ENCODE data around the gene TNP1. TPM values are rescaled to one million over a fixed set of nuclear protein-coding genes. Genes with fewer than 3 reads are reported as not detected.

TNP1 gene
- total RNA-seq, result not detected

GRCh38 chr2:216859944-216860343 is at the start of gene TNP1:
Gene TNP1, minus strand, starts transcription at chr2:216860064. Its CDS starts 30 bp downstream, at chr2:216860034.
- no peak for DNase-seq (ENCODE audit: extremely low spot score in 2 of 2)

GRCh38 chr2:216908300-216908699 is 48.4 kb upstream of the TNP1 start:
- H3K4me1 ChIP-seq, result no peaks in the 10 kb centered on the region
- H3K4me3 ChIP-seq, result no peak overlapping the region
- no peaks in the 10 kb centered on the region for H3K9me3 ChIP-seq
- no peak for TF ChIP-seq POLR2A (IDR thresholded peaks at IDR 0.05)
- TF ChIP-seq CTCF (IDR thresholded peaks at IDR 0.05), result no peak
- no peak for TF ChIP-seq POLR2AphosphoS5 (IDR thresholded peaks at IDR 0.05; ENCODE audit: insufficient read depth in 1 of 2, low read depth in 1 of 2)
- no peak overlapping the region for H3K27ac ChIP-seq
- no peaks in the 10 kb centered on the region for H3K36me3 ChIP-seq
- no peak for DNase-seq (ENCODE audit: extremely low spot score in 2 of 2)
- no peaks in the 10 kb centered on the region for H3K27me3 ChIP-seq
- intact Hi-C loops (cut with DNase I), result no loop called here

More at GRCh38 chr2:216859944-216860343, at the start of gene TNP1:
- TF ChIP-seq POLR2A (IDR thresholded peaks at IDR 0.05) (no peak), POLR2AphosphoS5 (IDR thresholded peaks at IDR 0.05; ENCODE audit: insufficient read depth in 1 of 2, low read depth in 1 of 2) (no peak), CTCF (IDR thresholded peaks at IDR 0.05) (no peak)
- Histone ChIP-seq H3K9me3 (no peaks in the 10 kb centered on the region), H3K4me1 (peaks cover 30% of the 10 kb centered on the region), H3K27ac (no peak within 1 kb of the TSS), H3K4me3 (no peak within 1 kb of the TSS), H3K36me3 (no peaks in the 10 kb centered on the region), H3K27me3 (no peaks in the 10 kb centered on the region)
- intact Hi-C loops (cut with DNase I), result no loop called here

- TF ChIP-seq CTCF (IDR thresholded peaks at IDR 0.05) (no peak), POLR2A (IDR thresholded peaks at IDR 0.05) (no peak), POLR2AphosphoS5 (IDR thresholded peaks at IDR 0.05; ENCODE audit: insufficient read depth in 1 of 2, low read depth in 1 of 2) (no peak)
- no peaks in the 10 kb centered on the region for H3K4me1 ChIP-seq
- no peak overlapping the region for H3K27ac ChIP-seq
- no peak overlapping the region for H3K4me3 ChIP-seq
- intact Hi-C loops (cut with DNase I), result no loop called here
- H3K9me3 ChIP-seq, result no peaks in the 10 kb centered on the region
- no peak for DNase-seq (ENCODE audit: extremely low spot score in 2 of 2)
- no peaks in the 10 kb centered on the region for H3K36me3 ChIP-seq
- H3K27me3 ChIP-seq, result no peaks in the 10 kb centered on the region
Measured at GRCh38 chr2:216905649-216906329, 45.9 kb upstream of the TNP1 start.

GRCh38 chr2:216904974-216905373 is 45.1 kb upstream of the TNP1 start:
- intact Hi-C loops (cut with DNase I), result no loop called here
- no peak for DNase-seq (ENCODE audit: extremely low spot score in 2 of 2)
- TF ChIP-seq POLR2AphosphoS5 (IDR thresholded peaks at IDR 0.05; ENCODE audit: insufficient read depth in 1 of 2, low read depth in 1 of 2) (no peak), POLR2A (IDR thresholded peaks at IDR 0.05) (no peak), CTCF (IDR thresholded peaks at IDR 0.05) (no peak)
- Histone ChIP-seq H3K9me3 (no peaks in the 10 kb centered on the region), H3K27me3 (no peaks in the 10 kb centered on the region), H3K27ac (no peak overlapping the region), H3K4me1 (no peaks in the 10 kb centered on the region), H3K4me3 (no peak overlapping the region), H3K36me3 (no peaks in the 10 kb centered on the region)

DNA sequence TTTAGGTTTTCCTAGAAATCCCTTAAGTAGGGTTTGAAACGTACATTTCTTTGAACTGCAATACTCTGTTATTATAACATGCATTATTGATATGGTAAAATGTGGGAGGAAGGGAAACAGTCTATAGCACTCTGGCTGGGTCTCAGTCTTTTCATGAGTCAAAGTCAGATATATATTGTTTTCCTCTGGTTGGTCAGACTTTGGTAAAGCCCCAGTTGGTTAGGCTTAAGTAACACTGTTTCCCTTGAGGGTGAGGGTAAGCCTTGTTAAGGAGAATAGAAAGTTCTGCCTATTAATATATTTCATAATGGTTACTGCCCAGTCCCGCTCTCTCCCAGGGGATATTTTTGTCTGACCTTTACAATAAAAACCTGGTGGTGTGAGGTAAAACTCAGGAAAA is 44.7 kb upstream of the TNP1 start:
- H3K4me3 ChIP-seq, result no peak overlapping the region
- H3K9me3 ChIP-seq, result no peaks in the 10 kb centered on the region
- intact Hi-C loops (cut with DNase I), result no loop called here
- TF ChIP-seq POLR2A (IDR thresholded peaks at IDR 0.05) (no peak), CTCF (IDR thresholded peaks at IDR 0.05) (no peak), POLR2AphosphoS5 (IDR thresholded peaks at IDR 0.05; ENCODE audit: insufficient read depth in 1 of 2, low read depth in 1 of 2) (no peak)
- no peak overlapping the region for H3K27ac ChIP-seq
- DNase-seq (ENCODE audit: extremely low spot score in 2 of 2), result no peak
- no peaks in the 10 kb centered on the region for H3K27me3 ChIP-seq
- no peaks in the 10 kb centered on the region for H3K36me3 ChIP-seq
- no peaks in the 10 kb centered on the region for H3K4me1 ChIP-seq
